Measurements from ENCODE around the gene KDELR3. TPM values are rescaled to one million over a fixed set of nuclear protein-coding genes. Genes with fewer than 3 reads are reported as not detected.

Gene KDELR3
- total and polyA plus RNA-seq, 10 of the 15 experiments (the other 5 are each of a cell fraction or from before 2014, with no cell fraction given): 0.15 to 0.98 (median 0.25) TPM; not detected in 1

- Histone ChIP-seq H2AFZ (ENCODE audit: control insufficient read depth, low read depth, low read length) (no peak overlapping the region), H3K79me2 (ENCODE audit: control insufficient read depth, insufficient read depth, low read length) (no peaks in the 10 kb centered on the region), H3K9ac (ENCODE audit: control insufficient read depth, insufficient read depth, low read length) (no peak overlapping the region), H3K27ac (ENCODE audit: control insufficient read depth, insufficient read depth) (no peak overlapping the region), H4K20me1 (ENCODE audit: control insufficient read depth, insufficient read depth) (no peaks in the 10 kb centered on the region), H3K4me3 (no peak overlapping the region), H3K4me1 (ENCODE audit: control insufficient read depth, insufficient read depth, low read length) (no peaks in the 10 kb centered on the region), H3K4me2 (ENCODE audit: control insufficient read depth, insufficient read depth) (no peak overlapping the region), H3K36me3 (ENCODE audit: control insufficient read depth in 2 of 2, insufficient read depth in 2 of 2, low read length in 1 of 2) (no peaks in the 10 kb centered on the region), H3K27me3 (replicated peaks in 1 of 2; ENCODE audit: control insufficient read depth in 2 of 2, insufficient read depth in 2 of 2, low read length in 1 of 2) (peaks cover 0 to 4% of the 10 kb centered on the region in 2 experiments; a peak in 2 of 4 replicates), H3K9me3 (replicated peaks; ENCODE audit: control insufficient read depth, insufficient read depth, low read length) (no peaks in the 10 kb centered on the region)
- FAIRE-seq: no peak
- in situ Hi-C loops (cut with MboI): no loop called here
- BruUV-seq (replicated peaks): no TSS peak
- TF ChIP-seq, protein P1, sequence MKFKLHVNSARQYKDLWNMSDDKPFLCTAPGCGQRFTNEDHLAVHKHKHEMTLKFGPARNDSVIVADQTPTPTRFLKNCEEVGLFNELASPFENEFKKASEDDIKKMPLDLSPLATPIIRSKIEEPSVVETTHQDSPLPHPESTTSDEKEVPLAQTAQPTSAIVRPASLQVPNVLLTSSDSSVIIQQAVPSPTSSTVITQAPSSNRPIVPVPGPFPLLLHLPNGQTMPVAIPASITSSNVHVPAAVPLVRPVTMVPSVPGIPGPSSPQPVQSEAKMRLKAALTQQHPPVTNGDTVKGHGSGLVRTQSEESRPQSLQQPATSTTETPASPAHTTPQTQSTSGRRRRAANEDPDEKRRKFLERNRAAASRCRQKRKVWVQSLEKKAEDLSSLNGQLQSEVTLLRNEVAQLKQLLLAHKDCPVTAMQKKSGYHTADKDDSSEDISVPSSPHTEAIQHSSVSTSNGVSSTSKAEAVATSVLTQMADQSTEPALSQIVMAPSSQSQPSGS (IDR thresholded peaks at IDR 0.05; ENCODE audit: low read length): no peak
- TF ChIP-seq ZNF622 (IDR thresholded peaks at IDR 0.05): no peak
- ATAC-seq: no peak
- ChIA-PET CTCF (no interaction called here), POLR2A (no interaction called here), SMC1A (ENCODE audit: uncharacterized antibody, unreplicated experiment) (no interaction called here), RAD21 (ENCODE audit: unreplicated experiment) (no interaction called here)
- DNase-seq (ENCODE audit: low read depth, low spot score): no peak
- WGBS (ENCODE audit: insufficient coverage, insufficient replicate concordance, low lambda C conversion rate, missing lambda C conversion rate): 100% methylated on average over 1 of the region's 1 CpG
- intact Hi-C loops (cut with micrococcal nuclease; ENCODE audit: unreplicated experiment): no loop called here
Measured at GRCh38 chr22:38432264-38432663, 35.6 kb upstream of the KDELR3 start.

GRCh38 chr22:38433871-38434270 is 34.0 kb upstream of the KDELR3 start:
- DNase-seq (ENCODE audit: low read depth, low spot score): no peak
- no peak overlapping the region for H3K9ac ChIP-seq (ENCODE audit: control insufficient read depth, insufficient read depth, low read length)
- no peak overlapping the region for H3K4me3 ChIP-seq
- no peaks in the 10 kb centered on the region for H3K79me2 ChIP-seq (ENCODE audit: control insufficient read depth, insufficient read depth, low read length)
- intact Hi-C loops (cut with micrococcal nuclease; ENCODE audit: unreplicated experiment) (no loop called here), in situ Hi-C loops (cut with MboI) (no loop called here)
- no peak for FAIRE-seq
- SMC1A ChIA-PET (ENCODE audit: uncharacterized antibody, unreplicated experiment): no interaction called here
- no peaks in the 10 kb centered on the region for H3K36me3 ChIP-seq (ENCODE audit: control insufficient read depth in 2 of 2, insufficient read depth in 2 of 2, low read length in 1 of 2)
- no peak overlapping the region for H3K4me2 ChIP-seq (ENCODE audit: control insufficient read depth, insufficient read depth)
- CTCF ChIA-PET: interaction anchor here (1.8 kb wide), 1 partner anchor 138 kb away, joined by 4 read pairs; no protein-coding TSS in a partner anchor
- POLR2A ChIA-PET: no interaction called here
- H3K27me3 ChIP-seq (replicated peaks in 1 of 2; ENCODE audit: control insufficient read depth in 2 of 2, insufficient read depth in 2 of 2, low read length in 1 of 2): peaks cover 0 to 4% of the 10 kb centered on the region in 2 experiments; a peak in 2 of 4 replicates
- H3K4me1 ChIP-seq (ENCODE audit: control insufficient read depth, insufficient read depth, low read length): no peaks in the 10 kb centered on the region
- H3K27ac ChIP-seq (ENCODE audit: control insufficient read depth, insufficient read depth): no peak overlapping the region
- RAD21 ChIA-PET (ENCODE audit: unreplicated experiment): no interaction called here
- TF ChIP-seq, protein P2, sequence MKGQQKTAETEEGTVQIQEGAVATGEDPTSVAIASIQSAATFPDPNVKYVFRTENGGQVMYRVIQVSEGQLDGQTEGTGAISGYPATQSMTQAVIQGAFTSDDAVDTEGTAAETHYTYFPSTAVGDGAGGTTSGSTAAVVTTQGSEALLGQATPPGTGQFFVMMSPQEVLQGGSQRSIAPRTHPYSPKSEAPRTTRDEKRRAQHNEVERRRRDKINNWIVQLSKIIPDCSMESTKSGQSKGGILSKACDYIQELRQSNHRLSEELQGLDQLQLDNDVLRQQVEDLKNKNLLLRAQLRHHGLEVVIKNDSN (IDR thresholded peaks at IDR 0.05; ENCODE audit: borderline replicate concordance, extremely low read length, insufficient read depth, low read depth, low read length): no peak
- TF ChIP-seq ZNF384 (IDR thresholded peaks at IDR 0.05; ENCODE audit: borderline replicate concordance, low read depth, low read length) (no peak), FOXK2 (IDR thresholded peaks at IDR 0.05) (no peak), RCOR1 (conservative IDR thresholded peaks at IDR 0.05; ENCODE audit: low read depth, low read length) (no peak), FOXM1 (IDR thresholded peaks at IDR 0.05; ENCODE audit: low read depth, low read length) (no peak), HSF1 (IDR thresholded peaks at IDR 0.05; ENCODE audit: low read depth, low read length) (no peak), NFIC (IDR thresholded peaks at IDR 0.05; ENCODE audit: low read depth, low read length) (no peak), GATAD2B (conservative IDR thresholded peaks at IDR 0.05; ENCODE audit: low read depth) (no peak)
- TF ChIP-seq, protein P3, sequence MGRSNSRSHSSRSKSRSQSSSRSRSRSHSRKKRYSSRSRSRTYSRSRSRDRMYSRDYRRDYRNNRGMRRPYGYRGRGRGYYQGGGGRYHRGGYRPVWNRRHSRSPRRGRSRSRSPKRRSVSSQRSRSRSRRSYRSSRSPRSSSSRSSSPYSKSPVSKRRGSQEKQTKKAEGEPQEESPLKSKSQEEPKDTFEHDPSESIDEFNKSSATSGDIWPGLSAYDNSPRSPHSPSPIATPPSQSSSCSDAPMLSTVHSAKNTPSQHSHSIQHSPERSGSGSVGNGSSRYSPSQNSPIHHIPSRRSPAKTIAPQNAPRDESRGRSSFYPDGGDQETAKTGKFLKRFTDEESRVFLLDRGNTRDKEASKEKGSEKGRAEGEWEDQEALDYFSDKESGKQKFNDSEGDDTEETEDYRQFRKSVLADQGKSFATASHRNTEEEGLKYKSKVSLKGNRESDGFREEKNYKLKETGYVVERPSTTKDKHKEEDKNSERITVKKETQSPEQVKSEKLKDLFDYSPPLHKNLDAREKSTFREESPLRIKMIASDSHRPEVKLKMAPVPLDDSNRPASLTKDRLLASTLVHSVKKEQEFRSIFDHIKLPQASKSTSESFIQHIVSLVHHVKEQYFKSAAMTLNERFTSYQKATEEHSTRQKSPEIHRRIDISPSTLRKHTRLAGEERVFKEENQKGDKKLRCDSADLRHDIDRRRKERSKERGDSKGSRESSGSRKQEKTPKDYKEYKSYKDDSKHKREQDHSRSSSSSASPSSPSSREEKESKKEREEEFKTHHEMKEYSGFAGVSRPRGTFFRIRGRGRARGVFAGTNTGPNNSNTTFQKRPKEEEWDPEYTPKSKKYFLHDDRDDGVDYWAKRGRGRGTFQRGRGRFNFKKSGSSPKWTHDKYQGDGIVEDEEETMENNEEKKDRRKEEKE (IDR thresholded peaks at IDR 0.05): no peak
- no peaks in the 10 kb centered on the region for H3K9me3 ChIP-seq (replicated peaks; ENCODE audit: control insufficient read depth, insufficient read depth, low read length)
- no peak overlapping the region for H2AFZ ChIP-seq (ENCODE audit: control insufficient read depth, low read depth, low read length)
- WGBS (ENCODE audit: insufficient coverage, insufficient replicate concordance, low lambda C conversion rate, missing lambda C conversion rate): 15% methylated on average over 8 of the region's 8 CpGs
- ATAC-seq: no peak
- no TSS peak for BruUV-seq (replicated peaks)
- H4K20me1 ChIP-seq (ENCODE audit: control insufficient read depth, insufficient read depth): no peaks in the 10 kb centered on the region
